Glomerular visceral epithelial cell (primary cell): ENCODE measurements around the gene CD8B2.
A peak's percentile ranks its signal among the peaks of the same experiment; 100 is the strongest.
"Not testable (repeated sequence)": the region's sequence is repeated elsewhere in the genome, so short reads cannot be mapped to it uniquely, and the experiment has no call there.

Source experiments
- DNase-seq: peaks from one replicate; pipeline ENCODE4 v3.0.0-alpha.2; 2016; ENCODE audit errors: extremely low spot score

CD8B2 gene

GRCh38 chr2:106511934-106512333, 24.8 kb downstream of the CD8B2 start:
- DNase-seq, result not testable (repeated sequence)

GRCh38 chr2:106513391-106513790, 26.2 kb downstream of the CD8B2 start:
- DNase-seq, result not testable (repeated sequence)

DNA sequence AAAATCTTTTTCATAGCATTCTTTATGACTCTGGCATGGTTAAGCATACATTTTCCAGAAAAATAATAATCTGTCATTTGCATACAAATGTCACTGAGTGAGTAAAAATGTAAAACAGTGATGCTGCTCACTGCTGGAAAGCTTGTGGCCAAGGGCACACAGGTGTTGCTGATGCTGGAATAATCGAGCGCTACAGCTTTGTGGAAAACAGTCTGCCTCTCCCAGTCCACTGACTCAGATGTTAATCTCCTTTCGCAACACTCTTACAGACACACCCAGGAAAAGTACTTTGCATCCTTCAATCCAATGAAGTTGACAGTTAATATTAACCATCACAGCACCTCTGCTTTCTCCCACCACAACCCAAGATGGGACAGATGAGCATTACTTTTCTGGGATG, 27.7 kb downstream of the CD8B2 start:
- DNase-seq, result not testable (repeated sequence)

DNA sequence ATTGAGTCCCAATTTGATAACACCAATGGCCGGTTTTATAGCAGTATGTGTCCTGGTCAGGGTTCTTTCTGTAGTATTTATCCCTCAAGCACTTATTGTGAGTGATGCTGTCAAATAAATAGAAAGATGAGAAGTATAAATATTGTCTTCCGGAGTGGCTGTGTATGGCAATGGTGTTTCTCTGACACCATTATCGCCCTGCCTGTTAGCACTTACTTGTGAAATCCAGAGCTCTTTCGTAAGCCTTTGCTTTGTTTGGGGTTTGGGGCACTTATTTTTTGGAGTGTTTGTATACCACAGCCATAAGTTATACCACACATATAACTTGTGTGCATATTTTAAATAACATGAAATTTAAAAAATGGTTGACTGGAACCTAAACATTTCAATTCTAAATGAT, 29.3 kb downstream of the CD8B2 start:
- no peak for DNase-seq

DNA sequence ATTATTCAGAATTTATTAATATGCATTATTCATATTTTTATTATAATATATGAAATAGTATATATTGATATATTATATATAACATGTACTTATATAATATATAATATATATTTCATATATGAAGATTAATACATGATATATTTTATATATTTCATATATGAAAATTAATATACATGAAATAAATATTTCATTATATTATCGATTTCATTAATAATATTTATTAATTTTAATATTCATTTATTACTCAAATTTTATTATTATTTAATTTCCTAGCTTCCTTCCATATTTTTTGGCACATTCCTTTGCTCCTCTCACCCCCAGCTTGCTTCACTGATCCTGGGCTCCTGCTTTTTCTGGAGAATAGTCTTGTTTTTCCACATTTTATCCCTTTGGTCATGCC, 29.7 kb downstream of the CD8B2 start:
- DNase-seq, result no peak

GRCh38 chr2:106517329-106517728, 30.2 kb downstream of the CD8B2 start:
- no peak for DNase-seq

DNA sequence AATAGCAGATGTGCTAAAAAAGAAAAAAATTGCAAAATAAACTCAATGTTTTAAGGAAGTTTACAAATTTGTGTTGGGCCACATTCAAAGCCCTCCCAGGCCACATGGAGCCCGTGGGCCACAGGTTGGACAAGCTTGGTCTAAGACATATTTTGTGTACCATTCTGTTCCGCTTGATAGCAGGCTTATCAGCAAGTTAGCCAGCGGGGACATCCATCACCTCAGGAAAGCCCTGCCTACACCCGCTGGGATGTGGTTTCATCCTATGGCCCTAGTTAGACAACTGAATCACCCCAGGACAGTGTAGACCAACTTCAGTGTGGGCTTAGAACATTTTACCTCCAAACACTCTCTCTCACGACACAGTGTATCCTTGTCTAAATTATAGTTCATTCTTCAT, 32.6 kb downstream of the CD8B2 start:
- no peak for DNase-seq

DNA sequence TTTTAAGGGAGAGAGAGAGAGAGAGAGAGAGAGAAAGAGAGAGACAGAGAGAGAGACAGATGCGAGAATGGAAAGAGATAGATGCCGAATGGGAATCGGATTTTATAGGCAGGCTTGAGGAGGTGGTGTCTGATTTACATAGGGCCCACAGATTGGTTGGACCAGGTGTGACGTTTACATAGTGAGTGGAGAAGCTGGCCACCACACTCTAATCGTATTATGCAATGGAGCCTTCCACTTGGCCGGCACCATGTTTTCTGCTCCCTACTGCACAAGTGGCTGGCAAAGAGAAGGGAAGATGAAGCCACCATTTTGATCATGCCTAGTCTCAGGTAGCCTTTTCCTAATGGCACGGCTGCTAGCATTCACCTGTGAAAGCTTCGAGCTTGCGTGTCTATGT, 33.9 kb downstream of the CD8B2 start:
- DNase-seq, result no peak

DNA sequence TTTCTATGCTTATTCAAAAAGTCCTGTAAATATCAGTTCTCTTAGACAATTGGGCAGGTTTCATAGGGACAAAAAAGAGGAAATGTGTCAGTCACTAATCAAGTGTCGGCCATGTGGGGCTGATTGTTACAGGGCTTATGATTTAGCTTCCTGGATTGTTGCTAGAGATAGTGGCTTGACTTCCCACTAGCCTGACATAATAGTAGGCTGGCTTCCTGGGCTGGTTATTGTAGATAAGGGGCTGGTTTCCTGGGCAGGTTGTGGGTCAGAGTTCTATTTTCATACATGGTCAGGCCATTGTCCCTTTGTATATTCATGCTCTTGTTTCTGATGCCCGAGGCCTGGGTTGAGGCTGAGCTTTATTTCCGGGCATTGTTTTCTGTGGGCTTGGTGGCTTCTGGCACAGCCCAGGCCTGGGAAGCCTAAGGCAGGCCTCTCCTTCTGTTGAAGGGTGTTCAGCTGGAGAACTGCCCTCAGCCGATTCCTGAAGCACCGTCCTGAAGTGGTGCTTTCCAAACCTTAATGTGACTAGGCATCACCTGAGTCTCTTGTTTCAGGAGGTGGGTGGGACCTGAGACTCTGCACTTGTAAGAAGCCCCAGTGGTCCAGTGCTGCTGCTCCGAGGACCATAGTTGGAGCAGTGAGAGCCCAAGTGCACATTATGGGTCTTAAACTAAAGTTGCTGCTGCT, 37.0 kb downstream of the CD8B2 start:
- no peak for DNase-seq

- no peak for DNase-seq
These were observed 43.7 kb downstream of the CD8B2 start for GRCh38 chr2:106530866-106531265.

DNA sequence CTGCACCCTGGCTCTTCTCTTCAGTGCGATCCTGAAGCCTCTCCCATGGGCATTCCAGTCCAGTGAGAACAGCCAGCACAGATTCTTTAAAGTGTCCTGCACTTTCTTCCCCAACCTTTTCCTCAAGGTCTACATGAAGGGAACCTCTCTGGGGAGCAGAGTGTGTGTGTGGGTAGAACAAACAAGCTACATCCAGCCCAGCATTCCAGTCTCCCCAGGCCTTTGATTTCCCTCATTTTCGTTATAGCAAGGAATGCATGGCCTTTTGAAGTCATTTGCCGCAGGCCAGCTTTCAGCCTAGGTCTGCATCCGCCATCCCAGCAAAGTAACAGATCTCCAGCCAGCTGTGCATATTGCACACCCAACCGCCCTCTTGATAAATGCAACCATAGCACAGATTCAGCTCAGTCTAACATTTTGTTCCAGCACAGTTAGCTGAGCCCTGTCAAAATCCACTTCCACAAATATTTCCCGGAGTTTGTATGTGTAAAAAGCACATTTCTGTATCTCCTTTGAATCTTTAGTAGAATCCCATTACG, 44.6 kb downstream of the CD8B2 start:
- DNase-seq, result no peak

GRCh38 chr2:106532236-106532635, 45.1 kb downstream of the CD8B2 start:
- no peak for DNase-seq

DNA sequence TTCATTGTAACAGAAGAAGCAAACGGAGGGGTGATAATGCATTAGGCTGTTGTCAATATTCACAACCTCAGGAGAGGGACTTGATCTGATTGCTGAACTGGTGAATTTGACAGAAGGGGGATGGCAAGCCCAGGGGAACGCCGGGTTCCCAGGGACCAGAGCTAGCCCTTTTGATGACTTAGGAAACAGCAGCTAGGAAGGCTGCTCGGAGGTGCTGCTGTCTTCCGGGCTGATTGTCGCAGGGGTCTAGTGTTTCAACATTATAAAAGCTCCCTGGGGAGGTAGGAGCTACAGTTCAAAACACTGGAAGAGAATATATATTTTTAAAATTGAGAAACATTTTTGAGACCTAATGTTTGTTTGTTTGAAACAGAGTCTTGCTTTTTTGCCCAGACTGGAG, 47.3 kb downstream of the CD8B2 start:
- DNase-seq, result no peak

DNA sequence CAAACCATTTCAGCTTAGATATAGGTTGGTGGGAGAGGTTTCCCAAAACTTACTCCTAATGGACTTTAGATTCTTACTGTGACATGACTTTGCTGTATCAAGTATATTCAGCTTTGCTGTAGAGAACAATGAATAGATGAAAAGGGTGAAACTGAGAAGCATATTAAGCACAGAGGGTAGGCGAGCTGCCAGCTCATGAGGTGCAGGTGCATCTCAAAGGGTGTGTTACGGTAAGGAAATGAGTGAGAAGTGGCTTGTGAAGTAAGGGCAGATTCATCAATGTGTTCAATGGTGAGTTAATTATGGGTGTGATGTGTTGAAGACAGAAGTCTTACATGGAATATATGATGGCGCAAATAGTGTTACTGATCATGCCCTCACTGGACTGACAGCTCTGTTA, 49.3 kb downstream of the CD8B2 start:
- DNase-seq, result no peak

DNA sequence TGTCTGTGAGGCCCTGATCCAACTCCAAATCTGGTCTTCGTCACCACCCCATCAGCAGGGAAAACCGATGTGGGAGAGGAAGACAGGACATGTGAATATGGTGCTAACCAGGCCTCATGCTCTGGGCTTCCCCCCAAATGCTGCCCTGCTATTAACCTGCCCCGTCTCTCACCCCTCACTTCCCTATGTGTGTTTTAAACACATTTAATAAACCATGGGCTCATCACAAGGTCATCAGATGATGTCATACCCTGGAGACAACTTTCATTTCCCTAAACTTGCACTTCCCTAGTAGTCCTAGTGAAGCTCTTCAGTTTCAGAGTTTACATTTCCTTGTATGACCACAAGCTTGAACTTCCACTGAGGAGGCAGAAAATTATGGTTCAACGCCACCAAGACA, 49.9 kb downstream of the CD8B2 start:
- DNase-seq, result no peak

DNA sequence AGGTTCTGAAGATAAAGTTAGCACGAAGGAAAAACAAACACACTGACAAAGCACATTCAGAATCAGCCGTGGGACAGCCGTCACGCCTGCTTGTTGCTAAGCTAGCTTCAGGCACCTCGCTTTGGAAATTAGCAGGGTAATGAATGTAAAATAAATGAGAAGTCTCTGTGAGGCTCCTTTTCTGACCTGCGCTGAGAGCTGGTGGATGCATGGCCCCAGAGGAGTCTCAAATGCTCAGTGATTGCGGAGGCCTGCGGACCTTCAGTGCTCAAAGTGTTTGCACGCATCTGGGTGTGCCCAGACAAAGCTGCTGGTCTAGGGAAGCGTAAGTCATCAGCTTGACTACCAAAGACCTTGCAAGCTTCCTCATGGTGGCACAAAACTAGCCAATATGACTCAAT, 50.6 kb downstream of the CD8B2 start:
- no peak for DNase-seq

DNA sequence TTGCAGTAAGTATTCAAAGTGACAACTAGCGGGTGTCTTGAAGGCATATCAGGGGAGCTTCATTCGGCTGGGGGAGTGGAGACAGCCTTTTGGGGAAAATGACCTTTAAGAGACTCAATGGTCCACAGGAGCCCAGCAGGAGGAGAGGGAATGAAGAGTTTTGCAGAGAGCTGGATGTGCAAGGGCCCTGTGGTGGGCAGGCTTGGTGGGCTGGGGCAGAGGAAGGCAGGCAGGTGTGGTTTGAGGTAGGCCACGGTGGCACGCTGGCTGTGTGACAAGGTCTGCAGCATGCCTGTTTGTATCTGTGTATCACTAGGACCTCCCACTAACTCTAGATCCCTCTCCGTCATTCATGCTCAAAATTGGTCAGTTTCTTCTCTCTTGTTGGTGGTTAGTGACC, 53.7 kb downstream of the CD8B2 start:
- DNase-seq, result no peak

- no peak for DNase-seq
These were observed 54.2 kb downstream of the CD8B2 start for GRCh38 chr2:106541333-106541732.

- peak; percentile 68 for DNase-seq
These were observed 55.7 kb downstream of the CD8B2 start for GRCh38 chr2:106542746-106543359.

GRCh38 chr2:106545007-106545406, 57.8 kb downstream of the CD8B2 start:
- DNase-seq, result no peak

GRCh38 chr2:106546391-106546990, 59.3 kb downstream of the CD8B2 start:
- no peak for DNase-seq

- no peak for DNase-seq
These were observed 60.2 kb downstream of the CD8B2 start for GRCh38 chr2:106547164-106547903.
